HepG2 (cell line): Measurements from ENCODE around the gene FAM163A. TPM values are rescaled to one million over a fixed set of nuclear protein-coding genes. Genes with fewer than 3 reads are reported as not detected.

Experiments
- ATAC-seq: fragments of 200-7000 bp; cut with Tn5 transposase; 3 replicates; pipeline ENCODE4 v1.9.1; 2020; ENCODE audit warnings: mild to moderate bottlenecking, moderate library complexity
- BruUV-seq: library from RNA; stranded (reverse); fragments of 400-500 nt; replicated peaks from 2 replicates; lab custom pipeline; 2021; lab: Mats Ljungman, UMichigan
- CTCF ChIA-PET: fragments of 300-600 bp; formaldehyde crosslinking; extraction: SDS; loops from one replicate; lab custom pipeline; 2021; ENCODE audit warnings: low total read pairs, inconsistent platforms, low intra/inter-chr PET ratio; lab: Yijun Ruan, JAX
- POLR2A ChIA-PET: fragments of 350-600 bp; sonication (Branson Sonifier 250); formaldehyde crosslinking; loops from one replicate; lab custom pipeline; 2020; ENCODE audit warnings: antibody characterized with exemption, inconsistent platforms; lab: Yijun Ruan, JAX
- DNase-seq: peaks from one replicate; pipeline ENCODE4 v3.0.0-alpha.2; 2015; ENCODE audit warnings: low spot score
- FAIRE-seq: peaks from 3 replicates; lab custom pipeline; 2011; peaks lifted over from hg19 to GRCh38; lab: Jason Lieb, UNC
- H2AFZ ChIP-seq: one replicate; pipeline ENCODE4 v1.6.1; 2011; ENCODE audit warnings: low read length, inconsistent platforms
- H3K27ac ChIP-seq: fragments of 300-600 bp; 3 replicates; pipeline ENCODE4 v1.8.0; 2011; ENCODE audit warnings: mixed run types, mild to moderate bottlenecking, mixed read lengths, low read length, inconsistent platforms; ENCODE audit not compliant: insufficient read depth; ENCODE audit errors: extremely low read length
- H3K27me3 ChIP-seq, 2 experiments: fragments of 200-600 bp in 1 of 2; 2 replicates in 1 of 2; 3 replicates in 1 of 2; pipeline versions ENCODE4 v1.6.0 to v1.8.0; 2011; ENCODE audit warnings: low read length in 2 of 2, mild to moderate bottlenecking in 2 of 2, moderate library complexity in 2 of 2, inconsistent platforms in 1 of 2; ENCODE audit not compliant: insufficient read depth in 2 of 2, control insufficient read depth in 1 of 2
- H3K36me3 ChIP-seq, 2 experiments: fragments of 200-600 bp in 1 of 2; replicated peaks in 1 of 2; 2 replicates in 1 of 2; 3 replicates in 1 of 2; pipeline versions ENCODE4 v1.5.1 to v1.8.0; 2011; ENCODE audit warnings: low read length in 2 of 2, inconsistent platforms in 1 of 2; ENCODE audit not compliant: insufficient read depth in 2 of 2, control insufficient read depth in 1 of 2
- H3K4me1 ChIP-seq: 2 replicates; pipeline ENCODE4 v1.5.1; 2012; ENCODE audit warnings: low read length, inconsistent platforms; ENCODE audit not compliant: insufficient read depth
- H3K4me2 ChIP-seq: 2 replicates; pipeline ENCODE4 v1.6.0; 2011; ENCODE audit warnings: low read depth, low read length, inconsistent platforms
- H3K4me3 ChIP-seq, 3 experiments: fragments of 200-600 bp in 1 of 3; sonication (generic), shearing (Covaris generic) in 1 of 3; replicated peaks in 1 of 3; 2 replicates each; pipeline ENCODE4 v1.5.1; 2011 to 2016; ENCODE audit warnings: low read length in 3 of 3, inconsistent platforms in 2 of 3, low read depth in 2 of 3, mild to moderate bottlenecking in 2 of 3, control low read depth in 1 of 3, mixed read lengths in 1 of 3; ENCODE audit not compliant: insufficient read depth in 1 of 3
- H3K79me2 ChIP-seq: one replicate; pipeline ENCODE4 v1.6.1; 2011; ENCODE audit warnings: low read length, inconsistent platforms; ENCODE audit not compliant: insufficient read depth
- H3K9ac ChIP-seq: 2 replicates; pipeline ENCODE4 v1.6.0; 2011; ENCODE audit warnings: mild to moderate bottlenecking, low read depth, low read length, inconsistent platforms; ENCODE audit not compliant: insufficient read depth
- H3K9me3 ChIP-seq: 2 replicates; pipeline ENCODE4 v1.5.1; 2012; ENCODE audit warnings: mild to moderate bottlenecking, low read length
- H4K20me1 ChIP-seq: 2 replicates; pipeline ENCODE4 v1.6.0; 2011; ENCODE audit warnings: inconsistent platforms, mild to moderate bottlenecking, low read length, moderate library complexity; ENCODE audit not compliant: insufficient read depth
- KLF6 ChIP-seq: IDR thresholded peaks from 2 replicates; pipeline ENCODE4 v1.8.0; 2016; ENCODE audit warnings: missing biosample characterization, missing genetic modification reagents
- MEIS2 ChIP-seq: sonication (generic); formaldehyde crosslinking; IDR thresholded peaks from 2 replicates; pipeline ENCODE4 v1.9.0; 2021; ENCODE audit warnings: mild to moderate bottlenecking, missing genetic modification reagents
- MIXL1 ChIP-seq: IDR thresholded peaks from 2 replicates; pipeline ENCODE4 v1.6.1; 2016
- RBM39 ChIP-seq: fragments of 200-400 bp; formaldehyde crosslinking; IDR thresholded peaks from one replicate; pipeline ENCODE4 v1.6.1; 2018; ENCODE audit warnings: antibody characterized with exemption, mild to moderate bottlenecking, low read depth, low read length; ENCODE audit not compliant: poor library complexity, severe bottlenecking
- XBP1 ChIP-seq: sonication (generic); formaldehyde crosslinking; IDR thresholded peaks from 2 replicates; pipeline ENCODE4 v1.5.0; 2020; ENCODE audit warnings: missing genetic modification reagents
- ZNF274 ChIP-seq: sonication (generic); formaldehyde crosslinking; IDR thresholded peaks from 2 replicates; pipeline ENCODE4 v1.5.1; 2020; ENCODE audit warnings: mild to moderate bottlenecking, missing genetic modification reagents
- ZNF652 ChIP-seq: IDR thresholded peaks from 2 replicates; pipeline ENCODE4 v1.6.1; 2016; ENCODE audit warnings: low read depth, borderline replicate concordance
- ZNF75D ChIP-seq: sonication (generic); formaldehyde crosslinking; IDR thresholded peaks from 2 replicates; pipeline ENCODE4 v1.8.1; 2023; ENCODE audit warnings: missing genetic modification reagents, mild to moderate bottlenecking, borderline replicate concordance
- ZNF780A ChIP-seq: sonication (generic); formaldehyde crosslinking; IDR thresholded peaks from 2 replicates; pipeline ENCODE4 v1.8.0; 2022; ENCODE audit warnings: mild to moderate bottlenecking, missing genetic modification reagents, moderate library complexity
- ZNF790 ChIP-seq: sonication (generic); formaldehyde crosslinking; IDR thresholded peaks from 2 replicates; pipeline ENCODE4 v1.8.0; 2022; ENCODE audit warnings: missing genetic modification reagents, mild to moderate bottlenecking, borderline replicate concordance
- WGBS: methylation state at CpG from one replicate; pipeline ENCODE4 v1.1.6; 2017; ENCODE audit warnings: low lambda C conversion rate; 5-methylcytosine and 5-hydroxymethylcytosine counted together
- in situ Hi-C: cut with HindIII; loops from 2 replicates; pipeline ENCODE4 v1.10.0; 2017; ENCODE audit warnings: low pct_unique_long_range_greater_than_20kb; ENCODE audit not compliant: extremely low pct_ligation_motif_present
- intact Hi-C: fragments of 100-400 bp; cut with micrococcal nuclease; formaldehyde crosslinking; loops from one replicate; pipeline ENCODE4 v1.10.0; 2022; ENCODE audit not compliant: unreplicated experiment
- polyA plus RNA-seq, 8 experiments: library from polyadenylated mRNA; depleted of rRNA in 3 of 8; stranded (reverse) in 7 of 8; unstranded in 1 of 8; fragments of >200 nt; fragmentation: Illumina TruSeq in 4 of 8; extraction: Trizol in 4 of 8; gene quantifications; 2 replicates each; pipeline versions ENCODE4 v1.2.1 to v1.2.3, GENCODE V29; 2011 to 2016; ENCODE audit warnings: low read depth in 4 of 8, missing spikeins in 1 of 8, mixed read lengths in 1 of 8; ENCODE audit not compliant: insufficient read depth in 1 of 8
- total RNA-seq, 5 experiments: library from RNA; depleted of rRNA; stranded (reverse); fragments of >200 nt; fragmentation: Illumina TruSeq; extraction: Trizol; gene quantifications; 2 replicates each; pipeline ENCODE4 v1.2.3, GENCODE V29; 2016; ENCODE audit warnings: low read depth in 1 of 5
- TF ChIP-seq, protein P1 (sequence below): sonication (generic); formaldehyde crosslinking; IDR thresholded peaks from 2 replicates; pipeline ENCODE4 v1.4.0; 2020; ENCODE audit warnings: low read depth, missing genetic modification reagents
- TF ChIP-seq, protein P2 (sequence below): sonication (generic); formaldehyde crosslinking; IDR thresholded peaks from 2 replicates; pipeline ENCODE4 v1.8.1; 2023; ENCODE audit warnings: mild to moderate bottlenecking, missing genetic modification reagents
- TF ChIP-seq, protein P3 (sequence below): sonication (generic); formaldehyde crosslinking; IDR thresholded peaks from 2 replicates; pipeline ENCODE4 v1.9.0; 2021; ENCODE audit warnings: missing genetic modification reagents, borderline replicate concordance
- TF ChIP-seq, protein P4 (sequence below): sonication (generic); formaldehyde crosslinking; IDR thresholded peaks from 2 replicates; pipeline ENCODE4 v1.4.0; 2020; ENCODE audit warnings: missing genetic modification reagents, borderline replicate concordance

The FAM163A gene
- total and polyA plus RNA-seq, 2 of the 13 experiments (the other 11 are each of a cell fraction or from before 2014, with no cell fraction given): not detected

DNA sequence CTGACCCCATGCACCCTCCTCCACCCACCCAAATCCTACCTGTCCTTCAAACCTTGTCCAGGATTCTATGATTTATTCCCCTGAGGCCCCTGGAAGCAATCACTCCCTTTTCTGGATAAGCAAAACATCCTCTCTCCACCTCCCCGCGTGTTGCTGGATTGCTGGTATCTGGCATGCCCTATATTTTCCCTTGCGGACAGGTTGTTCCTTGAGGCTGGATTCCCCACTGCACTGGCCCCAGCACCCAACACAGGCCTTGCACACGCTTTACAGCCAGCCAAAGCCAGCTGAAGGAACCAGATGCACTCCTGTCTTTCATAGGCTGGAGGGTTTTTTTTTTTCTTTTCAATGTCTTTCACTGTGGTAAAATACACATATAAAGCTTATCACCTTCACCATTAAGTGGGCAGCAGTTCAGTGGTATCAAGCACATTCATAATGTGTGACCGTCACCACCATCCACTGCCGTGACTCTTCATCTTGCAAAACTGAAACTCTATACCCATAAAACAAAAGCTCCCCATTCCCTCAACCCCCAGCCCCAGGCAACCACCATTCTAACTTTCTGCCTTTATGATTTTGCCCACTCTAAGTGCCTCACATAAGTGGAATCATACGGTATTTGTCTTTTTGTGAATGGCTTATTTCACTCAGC lies 83.7 kb downstream of the FAM163A start:
- in situ Hi-C loops: no loop called here
- no peak for TF ChIP-seq RBM39
- no peak for TF ChIP-seq ZNF652 (CRISPR knock-in tag)
- no peak for TF ChIP-seq MEIS2
- TF ChIP-seq ZNF780A: no peak
- TF ChIP-seq, protein P1, sequence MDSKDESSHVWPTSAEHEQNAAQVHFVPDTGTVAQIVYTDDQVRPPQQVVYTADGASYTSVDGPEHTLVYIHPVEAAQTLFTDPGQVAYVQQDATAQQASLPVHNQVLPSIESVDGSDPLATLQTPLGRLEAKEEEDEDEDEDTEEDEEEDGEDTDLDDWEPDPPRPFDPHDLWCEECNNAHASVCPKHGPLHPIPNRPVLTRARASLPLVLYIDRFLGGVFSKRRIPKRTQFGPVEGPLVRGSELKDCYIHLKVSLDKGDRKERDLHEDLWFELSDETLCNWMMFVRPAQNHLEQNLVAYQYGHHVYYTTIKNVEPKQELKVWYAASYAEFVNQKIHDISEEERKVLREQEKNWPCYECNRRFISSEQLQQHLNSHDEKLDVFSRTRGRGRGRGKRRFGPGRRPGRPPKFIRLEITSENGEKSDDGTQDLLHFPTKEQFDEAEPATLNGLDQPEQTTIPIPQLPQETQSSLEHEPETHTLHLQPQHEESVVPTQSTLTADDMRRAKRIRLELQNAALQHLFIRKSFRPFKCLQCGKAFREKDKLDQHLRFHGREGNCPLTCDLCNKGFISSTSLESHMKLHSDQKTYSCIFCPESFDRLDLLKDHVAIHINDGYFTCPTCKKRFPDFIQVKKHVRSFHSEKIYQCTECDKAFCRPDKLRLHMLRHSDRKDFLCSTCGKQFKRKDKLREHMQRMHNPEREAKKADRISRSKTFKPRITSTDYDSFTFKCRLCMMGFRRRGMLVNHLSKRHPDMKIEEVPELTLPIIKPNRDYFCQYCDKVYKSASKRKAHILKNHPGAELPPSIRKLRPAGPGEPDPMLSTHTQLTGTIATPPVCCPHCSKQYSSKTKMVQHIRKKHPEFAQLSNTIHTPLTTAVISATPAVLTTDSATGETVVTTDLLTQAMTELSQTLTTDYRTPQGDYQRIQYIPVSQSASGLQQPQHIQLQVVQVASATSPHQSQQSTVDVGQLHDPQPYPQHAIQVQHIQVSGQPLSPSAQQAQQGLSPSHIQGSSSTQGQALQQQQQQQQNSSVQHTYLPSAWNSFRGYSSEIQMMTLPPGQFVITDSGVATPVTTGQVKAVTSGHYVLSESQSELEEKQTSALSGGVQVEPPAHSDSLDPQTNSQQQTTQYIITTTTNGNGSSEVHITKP (CRISPR knock-in tag): no peak
- TF ChIP-seq, protein P2, sequence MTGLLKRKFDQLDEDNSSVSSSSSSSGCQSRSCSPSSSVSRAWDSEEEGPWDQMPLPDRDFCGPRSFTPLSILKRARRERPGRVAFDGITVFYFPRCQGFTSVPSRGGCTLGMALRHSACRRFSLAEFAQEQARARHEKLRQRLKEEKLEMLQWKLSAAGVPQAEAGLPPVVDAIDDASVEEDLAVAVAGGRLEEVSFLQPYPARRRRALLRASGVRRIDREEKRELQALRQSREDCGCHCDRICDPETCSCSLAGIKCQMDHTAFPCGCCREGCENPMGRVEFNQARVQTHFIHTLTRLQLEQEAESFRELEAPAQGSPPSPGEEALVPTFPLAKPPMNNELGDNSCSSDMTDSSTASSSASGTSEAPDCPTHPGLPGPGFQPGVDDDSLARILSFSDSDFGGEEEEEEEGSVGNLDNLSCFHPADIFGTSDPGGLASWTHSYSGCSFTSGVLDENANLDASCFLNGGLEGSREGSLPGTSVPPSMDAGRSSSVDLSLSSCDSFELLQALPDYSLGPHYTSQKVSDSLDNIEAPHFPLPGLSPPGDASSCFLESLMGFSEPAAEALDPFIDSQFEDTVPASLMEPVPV (CRISPR knock-in tag): no peak
- TF ChIP-seq ZNF75D (CRISPR knock-in tag): no peak
- TF ChIP-seq XBP1 (CRISPR knock-in tag): no peak
- no peak for TF ChIP-seq ZNF274 (CRISPR knock-in tag)
- TF ChIP-seq, protein P3, sequence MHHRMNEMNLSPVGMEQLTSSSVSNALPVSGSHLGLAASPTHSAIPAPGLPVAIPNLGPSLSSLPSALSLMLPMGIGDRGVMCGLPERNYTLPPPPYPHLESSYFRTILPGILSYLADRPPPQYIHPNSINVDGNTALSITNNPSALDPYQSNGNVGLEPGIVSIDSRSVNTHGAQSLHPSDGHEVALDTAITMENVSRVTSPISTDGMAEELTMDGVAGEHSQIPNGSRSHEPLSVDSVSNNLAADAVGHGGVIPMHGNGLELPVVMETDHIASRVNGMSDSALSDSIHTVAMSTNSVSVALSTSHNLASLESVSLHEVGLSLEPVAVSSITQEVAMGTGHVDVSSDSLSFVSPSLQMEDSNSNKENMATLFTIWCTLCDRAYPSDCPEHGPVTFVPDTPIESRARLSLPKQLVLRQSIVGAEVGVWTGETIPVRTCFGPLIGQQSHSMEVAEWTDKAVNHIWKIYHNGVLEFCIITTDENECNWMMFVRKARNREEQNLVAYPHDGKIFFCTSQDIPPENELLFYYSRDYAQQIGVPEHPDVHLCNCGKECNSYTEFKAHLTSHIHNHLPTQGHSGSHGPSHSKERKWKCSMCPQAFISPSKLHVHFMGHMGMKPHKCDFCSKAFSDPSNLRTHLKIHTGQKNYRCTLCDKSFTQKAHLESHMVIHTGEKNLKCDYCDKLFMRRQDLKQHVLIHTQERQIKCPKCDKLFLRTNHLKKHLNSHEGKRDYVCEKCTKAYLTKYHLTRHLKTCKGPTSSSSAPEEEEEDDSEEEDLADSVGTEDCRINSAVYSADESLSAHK (CRISPR knock-in tag): no peak
- TF ChIP-seq ZNF790 (CRISPR knock-in tag): no peak
- no peak for TF ChIP-seq KLF6 (CRISPR knock-in tag)
- no peak for TF ChIP-seq MIXL1 (CRISPR knock-in tag)
- TF ChIP-seq, protein P4, sequence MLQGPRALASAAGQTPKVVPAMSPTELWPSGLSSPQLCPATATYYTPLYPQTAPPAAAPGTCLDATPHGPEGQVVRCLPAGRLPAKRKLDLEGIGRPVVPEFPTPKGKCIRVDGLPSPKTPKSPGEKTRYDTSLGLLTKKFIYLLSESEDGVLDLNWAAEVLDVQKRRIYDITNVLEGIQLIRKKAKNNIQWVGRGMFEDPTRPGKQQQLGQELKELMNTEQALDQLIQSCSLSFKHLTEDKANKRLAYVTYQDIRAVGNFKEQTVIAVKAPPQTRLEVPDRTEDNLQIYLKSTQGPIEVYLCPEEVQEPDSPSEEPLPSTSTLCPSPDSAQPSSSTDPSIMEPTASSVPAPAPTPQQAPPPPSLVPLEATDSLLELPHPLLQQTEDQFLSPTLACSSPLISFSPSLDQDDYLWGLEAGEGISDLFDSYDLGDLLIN: no peak

More for the DNA sequence above, 83.7 kb downstream of the FAM163A start:
- ChIA-PET CTCF (no interaction called here), POLR2A (no interaction called here)
- Histone ChIP-seq H3K27ac (no peak overlapping the region), H3K4me1 (peaks cover 9% of the 10 kb centered on the region; the same call in 1 of the 2 replicates), H3K36me3 (no peaks in the 10 kb centered on the region), H3K4me2 (no peak overlapping the region), H2AFZ (no peak overlapping the region), H3K4me3 (no peak overlapping the region), H3K27me3 (peaks cover 1 to 39% of the 10 kb centered on the region in 2 experiments; a peak in 4 of 5 replicates), H4K20me1 (no peaks in the 10 kb centered on the region), H3K79me2 (no peaks in the 10 kb centered on the region), H3K9me3 (no peaks in the 10 kb centered on the region), H3K9ac (no peak overlapping the region)
- FAIRE-seq (no peak), DNase-seq (no peak), ATAC-seq (no peak)
- 36% methylated on average over 7 of the region's 7 CpGs for WGBS
- no TSS peak for BruUV-seq
- intact Hi-C loops: no loop called here
